BE2C (cell line): Measurements from ENCODE around the gene NOG.

Experiments
- DNase-seq: peaks from one replicate; pipeline ENCODE4 v3.0.0-alpha.2; 2020
- H3K27me3 ChIP-seq: fragments of 250-450 bp; sonication (Bioruptor Pico); 2 replicates; pipeline ENCODE4 v1.5.1; 2020; ENCODE audit warnings: mild to moderate bottlenecking
- H3K36me3 ChIP-seq: fragments of 250-450 bp; sonication (Bioruptor Pico); 2 replicates; pipeline ENCODE4 v1.5.1; 2020; ENCODE audit warnings: mild to moderate bottlenecking
- H3K4me1 ChIP-seq: fragments of 250-450 bp; sonication (Bioruptor Pico); 2 replicates; pipeline ENCODE4 v1.5.1; 2020
- H3K4me3 ChIP-seq: 2 replicates; pipeline ENCODE4 v1.5.1; 2011; ENCODE audit warnings: low read depth, low read length
- H3K9me3 ChIP-seq: fragments of 250-450 bp; sonication (Bioruptor Pico); 2 replicates; pipeline ENCODE4 v1.5.1; 2020
- CTCF ChIP-seq: IDR thresholded peaks from 2 replicates; pipeline ENCODE4 v1.5.1; 2012; ENCODE audit warnings: mild to moderate bottlenecking, low read depth, low read length

Gene NOG

GRCh38 chr17:56558088-56558487, 35.4 kb upstream of the NOG start:
- no peaks in the 10 kb centered on the region for H3K36me3 ChIP-seq

GRCh38 chr17:56570199-56570598, 23.3 kb upstream of the NOG start:
- no peaks in the 10 kb centered on the region for H3K36me3 ChIP-seq
- H3K4me3 ChIP-seq = no peak overlapping the region
- no peaks in the 10 kb centered on the region for H3K27me3 ChIP-seq
- H3K4me1 ChIP-seq = no peaks in the 10 kb centered on the region
- no peak for TF ChIP-seq CTCF
- no peaks in the 10 kb centered on the region for H3K9me3 ChIP-seq
- DNase-seq = no peak

More at GRCh38 chr17:56558088-56558487, 35.4 kb upstream of the NOG start:
- Histone ChIP-seq H3K4me1 (no peaks in the 10 kb centered on the region), H3K4me3 (no peak overlapping the region), H3K9me3 (no peaks in the 10 kb centered on the region), H3K27me3 (no peaks in the 10 kb centered on the region)
- TF ChIP-seq CTCF = no peak
- no peak for DNase-seq

- Histone ChIP-seq H3K27me3 (no peaks in the 10 kb centered on the region), H3K9me3 (no peaks in the 10 kb centered on the region)
Observed at GRCh38 chr17:56571456-56571855, 22.0 kb upstream of the NOG start.

GRCh38 chr17:56577190-56577842, 16.2 kb upstream of the NOG start:
- H3K36me3 ChIP-seq = no peaks in the 10 kb centered on the region
- no peaks in the 10 kb centered on the region for H3K4me1 ChIP-seq
- H3K4me3 ChIP-seq = no peak overlapping the region
- peaks cover 36% of the 10 kb centered on the region for H3K27me3 ChIP-seq
- no peak for TF ChIP-seq CTCF
- DNase-seq = no peak
- H3K9me3 ChIP-seq = no peaks in the 10 kb centered on the region

More at GRCh38 chr17:56571456-56571855, 22.0 kb upstream of the NOG start:
- Histone ChIP-seq H3K36me3 (no peaks in the 10 kb centered on the region), H3K4me3 (no peak overlapping the region), H3K4me1 (no peaks in the 10 kb centered on the region)
- no peak for DNase-seq
- no peak for TF ChIP-seq CTCF

GRCh38 chr17:56577843-56578204, 15.7 kb upstream of the NOG start:
- DNase-seq = no peak
- TF ChIP-seq CTCF = no peak
- Histone ChIP-seq H3K9me3 (no peaks in the 10 kb centered on the region), H3K27me3 (peaks cover 38% of the 10 kb centered on the region), H3K36me3 (no peaks in the 10 kb centered on the region), H3K4me3 (no peak overlapping the region), H3K4me1 (no peaks in the 10 kb centered on the region)
